ENCODE results near the gene MDM2.
A peak's percentile ranks its signal among the peaks of the same experiment; 100 is the strongest.
"Not testable (repeated sequence)": the region's sequence is repeated elsewhere in the genome, so short reads cannot be mapped to it uniquely, and the experiment has no call there.

MDM2 gene

DNA sequence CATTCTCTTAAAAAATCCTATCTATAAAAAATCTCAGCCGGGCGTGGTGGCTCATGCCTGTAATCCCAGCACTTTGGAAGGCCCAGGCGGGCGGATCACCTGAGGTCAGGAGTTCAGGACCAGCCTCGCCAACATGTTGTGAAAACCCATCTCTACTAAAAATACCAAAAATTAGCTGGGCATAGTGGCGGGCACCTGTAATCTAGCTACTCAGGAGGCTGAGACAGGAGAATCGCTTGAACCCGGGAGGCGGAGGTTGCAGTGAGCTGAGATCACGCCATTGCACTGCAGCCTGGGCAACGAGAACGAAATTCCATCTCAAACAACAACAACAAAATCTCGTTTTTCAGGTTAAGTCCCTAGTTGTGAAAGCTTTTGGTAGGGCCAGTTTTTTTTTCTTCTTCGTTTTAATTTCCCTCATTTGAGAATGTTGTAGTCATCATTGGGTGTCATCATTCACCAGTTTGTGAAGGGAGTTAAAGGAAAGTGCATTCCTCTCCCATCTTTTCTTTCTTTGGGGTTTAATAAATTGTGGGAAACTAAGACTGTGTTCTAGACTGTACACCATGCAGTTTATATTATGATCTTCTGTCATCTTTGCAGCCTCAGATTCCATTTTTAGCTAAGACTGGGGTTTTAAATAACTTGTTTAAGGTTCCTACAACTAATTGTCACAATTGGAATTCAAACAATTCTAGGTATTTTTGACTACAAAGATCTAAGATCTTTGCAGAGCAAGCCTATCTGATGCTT lies 23.9 kb downstream of the MDM2 start:
- DNase-seq, result no peak

DNA sequence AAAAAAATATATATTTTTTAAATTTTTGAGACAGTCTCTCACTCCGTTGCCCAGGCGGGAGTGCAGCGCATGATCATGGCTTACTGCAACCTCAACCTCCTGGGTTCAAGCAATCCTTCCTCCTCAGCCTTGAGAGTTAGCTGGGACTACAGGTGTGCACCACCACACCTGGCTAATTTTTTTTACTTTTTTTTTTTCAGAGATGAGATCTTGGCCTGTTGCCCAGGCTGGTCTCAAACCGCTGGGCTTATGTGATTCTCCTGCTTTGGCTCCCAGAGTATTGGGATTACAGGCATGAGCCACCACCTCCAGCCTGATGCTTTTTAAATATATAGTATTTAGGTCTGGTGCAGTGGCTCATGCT lies 24.5 kb downstream of the MDM2 start:
- DNase-seq, result no peak

DNA sequence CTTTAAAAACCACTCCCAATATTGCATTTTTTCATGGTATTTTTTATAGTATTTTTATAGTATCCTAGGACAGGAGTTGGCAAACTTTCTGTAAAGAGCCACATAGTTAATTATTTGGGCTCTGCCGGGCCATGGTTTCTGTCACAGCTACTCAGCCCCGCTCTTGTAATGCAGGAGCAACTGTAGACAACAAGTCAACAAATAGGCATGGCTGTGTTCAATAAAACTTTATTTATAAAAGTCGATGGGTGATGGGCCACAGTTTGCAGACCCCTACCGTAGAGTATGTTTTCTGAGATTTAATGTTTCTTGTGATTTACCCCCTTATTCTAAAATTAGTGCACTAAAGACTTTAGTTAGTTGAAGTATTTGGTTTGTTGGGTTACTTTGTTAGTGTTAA lies 25.5 kb downstream of the MDM2 start:
- DNase-seq, result no peak

GRCh38 chr12:68835333-68835908 lies 27.4 kb downstream of the MDM2 start:
- DNase-seq, result no peak

GRCh38 chr12:68837215-68837614 lies 29.2 kb downstream of the MDM2 start:
- no peak for DNase-seq

DNA sequence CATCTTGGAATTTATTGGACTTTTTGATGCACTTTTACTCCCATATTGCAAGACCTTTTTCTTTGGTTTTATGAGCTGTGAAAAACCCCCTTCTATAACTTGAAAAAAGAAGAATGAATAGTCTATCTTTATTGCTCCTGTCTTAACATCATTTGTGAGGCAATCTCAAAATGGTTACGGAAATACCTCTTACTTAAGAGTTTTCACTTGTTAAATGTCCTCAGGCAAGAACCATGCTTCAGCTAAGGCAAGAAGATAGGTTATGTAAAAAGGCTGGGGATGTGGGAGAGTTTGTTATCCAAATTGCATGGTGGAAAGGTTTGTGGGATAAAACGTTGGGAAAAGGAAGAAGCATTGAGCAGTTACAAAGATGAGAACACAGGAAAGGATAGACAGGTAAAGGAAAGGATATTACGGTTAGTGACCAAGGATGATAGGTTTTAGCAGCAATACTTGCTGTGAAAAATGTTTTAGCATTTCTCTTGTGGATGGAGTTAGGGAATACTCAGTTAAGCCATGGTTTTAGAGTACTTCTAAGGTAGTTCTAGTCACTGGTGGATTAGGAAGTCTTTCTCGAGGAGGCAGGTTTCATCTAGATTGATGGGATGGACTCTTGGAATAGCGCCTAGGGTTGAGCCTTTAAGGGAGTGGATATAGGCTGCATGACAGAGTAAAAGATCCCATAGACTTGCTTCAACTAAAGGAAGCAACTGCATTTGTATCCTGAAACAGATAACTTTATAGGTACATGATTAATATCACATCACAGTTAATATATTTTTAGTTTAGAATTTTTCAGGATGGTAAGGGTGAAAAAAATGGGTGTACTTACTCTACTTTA lies 30.3 kb downstream of the MDM2 start:
- DNase-seq, result no peak

DNA sequence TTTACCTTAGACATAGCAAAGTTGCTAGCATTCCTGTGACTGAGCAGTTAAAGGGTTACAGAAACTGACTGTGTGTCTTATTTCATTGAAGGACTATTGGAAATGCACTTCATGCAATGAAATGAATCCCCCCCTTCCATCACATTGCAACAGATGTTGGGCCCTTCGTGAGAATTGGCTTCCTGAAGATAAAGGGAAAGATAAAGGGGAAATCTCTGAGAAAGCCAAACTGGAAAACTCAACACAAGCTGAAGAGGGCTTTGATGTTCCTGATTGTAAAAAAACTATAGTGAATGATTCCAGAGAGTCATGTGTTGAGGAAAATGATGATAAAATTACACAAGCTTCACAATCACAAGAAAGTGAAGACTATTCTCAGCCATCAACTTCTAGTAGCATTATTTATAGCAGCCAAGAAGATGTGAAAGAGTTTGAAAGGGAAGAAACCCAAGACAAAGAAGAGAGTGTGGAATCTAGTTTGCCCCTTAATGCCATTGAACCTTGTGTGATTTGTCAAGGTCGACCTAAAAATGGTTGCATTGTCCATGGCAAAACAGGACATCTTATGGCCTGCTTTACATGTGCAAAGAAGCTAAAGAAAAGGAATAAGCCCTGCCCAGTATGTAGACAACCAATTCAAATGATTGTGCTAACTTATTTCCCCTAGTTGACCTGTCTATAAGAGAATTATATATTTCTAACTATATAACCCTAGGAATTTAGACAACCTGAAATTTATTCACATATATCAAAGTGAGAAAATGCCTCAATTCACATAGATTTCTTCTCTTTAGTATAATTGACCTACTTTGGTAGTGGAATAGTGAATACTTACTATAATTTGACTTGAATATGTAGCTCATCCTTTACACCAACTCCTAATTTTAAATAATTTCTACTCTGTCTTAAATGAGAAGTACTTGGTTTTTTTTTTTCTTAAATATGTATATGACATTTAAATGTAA lies 31.5 kb downstream of the MDM2 start:
- DNase-seq, result no peak

DNA sequence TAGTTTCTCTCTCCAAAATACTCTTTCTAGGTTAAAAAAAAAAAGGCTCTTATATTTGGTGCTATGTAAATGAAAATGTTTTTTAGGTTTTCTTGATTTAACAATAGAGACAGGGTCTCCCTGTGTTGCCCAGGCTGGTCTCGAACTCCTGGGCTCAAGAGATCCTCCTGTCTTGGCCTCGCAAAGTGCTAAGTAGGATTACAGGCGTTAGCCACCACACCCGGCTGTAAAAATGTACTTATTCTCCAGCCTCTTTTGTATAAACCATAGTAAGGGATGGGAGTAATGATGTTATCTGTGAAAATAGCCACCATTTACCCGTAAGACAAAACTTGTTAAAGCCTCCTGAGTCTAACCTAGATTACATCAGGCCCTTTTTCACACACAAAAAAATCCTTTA lies 33.2 kb downstream of the MDM2 start:
- DNase-seq, result not testable (repeated sequence)

- no peak for DNase-seq
Observed at GRCh38 chr12:68841717-68842116, 33.7 kb downstream of the MDM2 start.

DNA sequence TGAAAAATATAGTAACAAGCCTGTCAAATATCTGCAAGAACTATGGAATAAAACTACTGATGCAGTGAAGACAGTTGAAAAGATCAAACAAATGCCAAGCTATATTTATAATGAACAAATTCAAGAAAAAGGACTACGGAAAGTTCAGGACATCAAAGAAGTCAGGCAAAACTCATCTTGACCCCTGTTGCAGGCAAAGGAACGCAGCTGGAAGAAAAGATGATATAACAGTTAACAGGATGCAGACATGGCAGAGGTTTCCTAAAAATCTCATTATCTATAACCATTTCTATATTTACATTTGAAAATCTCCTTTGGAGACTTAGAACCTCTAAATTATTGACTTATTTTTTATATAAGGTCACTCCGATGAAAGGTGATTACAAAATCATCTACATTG lies 34.1 kb downstream of the MDM2 start:
- DNase-seq, result no peak

DNA sequence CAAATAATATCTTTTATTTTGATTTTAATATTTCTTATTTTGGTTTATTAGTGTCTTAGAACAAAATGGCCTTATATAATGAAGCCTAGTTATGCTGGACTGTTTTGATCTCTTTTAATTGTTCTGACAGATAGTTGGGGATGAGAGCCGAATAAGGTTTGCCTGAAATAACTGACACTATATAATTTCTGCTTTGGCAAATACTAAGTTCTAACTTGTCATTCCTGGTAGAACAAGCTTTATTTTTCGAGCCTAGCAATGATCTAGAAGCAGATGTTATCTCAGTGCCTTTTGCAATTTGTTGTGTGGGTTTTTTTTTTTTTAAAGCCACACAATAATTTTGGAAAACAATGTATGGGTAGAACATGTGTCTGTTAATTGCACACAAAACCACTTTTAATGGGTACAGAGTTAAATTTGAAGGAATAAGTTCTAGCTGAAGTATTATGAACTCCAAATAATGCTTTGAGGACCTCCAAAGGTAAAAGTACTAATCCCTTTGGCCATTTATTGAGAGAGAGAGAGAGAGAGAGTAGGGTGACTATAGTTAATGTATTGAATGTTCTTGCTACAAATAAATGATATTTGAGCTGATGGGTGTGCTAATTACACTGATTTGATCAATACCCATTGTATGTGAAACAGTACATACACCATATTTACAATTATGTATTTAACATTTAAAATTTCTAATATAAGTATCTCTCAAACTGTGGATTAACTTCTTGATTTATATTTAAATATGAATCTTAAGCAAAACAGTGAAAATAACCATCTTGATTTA lies 35.0 kb downstream of the MDM2 start:
- DNase-seq, result no peak

DNA sequence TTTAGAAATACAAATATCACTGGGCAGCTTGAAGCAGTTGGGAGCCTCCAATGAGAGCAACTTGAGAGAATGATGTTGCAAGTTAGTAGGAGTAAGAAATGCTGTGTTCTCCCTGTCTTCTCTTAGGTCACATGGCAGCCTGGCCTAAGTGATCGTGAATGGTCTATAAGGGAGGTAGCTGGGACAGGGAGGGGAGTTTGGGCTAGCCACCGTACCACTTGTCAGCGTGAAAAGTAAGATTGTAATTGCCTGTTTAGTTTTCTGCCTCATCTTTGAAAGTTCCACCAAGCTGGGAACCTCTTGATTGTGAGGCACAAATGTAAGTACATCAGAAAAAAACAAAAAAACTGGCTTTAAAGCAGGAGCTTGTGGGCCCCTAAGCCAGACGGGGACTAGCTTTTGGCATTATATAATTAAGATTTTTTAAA lies 36.4 kb downstream of the MDM2 start:
- no peak for DNase-seq

DNA sequence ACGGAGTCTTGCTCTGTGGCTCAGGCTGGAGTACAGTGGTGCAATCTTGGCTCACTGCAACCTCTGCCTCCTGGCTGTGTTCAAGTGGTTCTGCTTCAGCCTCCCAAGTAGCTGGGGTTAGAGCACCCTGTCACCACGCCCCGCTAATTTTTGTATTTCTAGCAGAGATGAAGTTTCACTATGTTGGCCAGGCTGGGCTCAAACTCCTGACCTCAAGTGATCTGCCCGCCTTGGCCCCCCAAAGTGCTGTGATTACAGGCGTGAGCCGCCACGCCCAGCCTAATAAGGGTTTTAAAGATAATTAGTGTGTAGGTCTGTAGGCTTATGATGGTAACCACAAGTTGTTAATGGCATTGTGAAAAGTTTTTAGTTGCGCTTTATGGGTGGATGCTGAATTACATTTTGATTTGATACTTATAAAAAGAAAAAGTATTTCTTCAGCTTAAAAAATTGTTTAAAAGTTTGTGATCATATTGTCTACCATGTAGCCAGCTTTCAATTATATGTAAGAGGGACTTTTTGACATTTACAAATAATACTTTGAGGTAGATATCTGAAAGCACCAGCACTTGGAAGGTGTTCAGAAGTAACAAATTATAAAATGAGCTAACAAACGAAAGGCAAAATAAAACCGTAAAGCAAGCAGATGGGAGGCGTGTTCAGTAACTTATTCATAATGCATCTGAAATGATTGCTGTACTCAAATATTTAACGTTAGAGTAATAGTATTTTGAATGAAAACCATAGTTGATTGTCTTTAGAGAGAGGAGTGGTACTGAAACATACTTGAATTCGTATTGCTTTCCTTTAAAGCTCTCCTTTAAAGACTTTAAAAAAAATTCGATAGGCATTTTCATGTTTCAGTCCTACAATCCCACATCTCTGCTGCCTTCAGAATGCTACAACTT lies 37.1 kb downstream of the MDM2 start:
- DNase-seq, result no peak

DNA sequence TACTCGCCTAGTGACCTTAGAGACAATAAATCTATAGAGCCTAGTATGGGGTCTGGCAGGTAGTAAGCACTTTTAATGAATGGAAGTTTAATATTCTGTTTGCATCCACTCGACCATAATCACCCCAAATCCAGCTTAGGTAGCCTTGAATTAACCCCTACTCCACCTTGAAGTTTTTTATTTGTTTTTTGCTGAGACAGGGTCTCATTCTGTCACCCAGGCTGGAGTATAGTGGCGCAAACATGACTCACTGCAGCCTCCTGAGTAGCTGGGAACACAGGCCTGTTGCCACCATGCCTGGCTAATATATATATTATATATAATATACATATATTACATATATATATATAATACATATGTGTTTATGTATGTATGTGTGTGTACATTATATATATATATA lies 38.8 kb downstream of the MDM2 start:
- no peak for DNase-seq

- DNase-seq, result no peak
Observed at GRCh38 chr12:68850390-68850789, 42.4 kb downstream of the MDM2 start.

DNA sequence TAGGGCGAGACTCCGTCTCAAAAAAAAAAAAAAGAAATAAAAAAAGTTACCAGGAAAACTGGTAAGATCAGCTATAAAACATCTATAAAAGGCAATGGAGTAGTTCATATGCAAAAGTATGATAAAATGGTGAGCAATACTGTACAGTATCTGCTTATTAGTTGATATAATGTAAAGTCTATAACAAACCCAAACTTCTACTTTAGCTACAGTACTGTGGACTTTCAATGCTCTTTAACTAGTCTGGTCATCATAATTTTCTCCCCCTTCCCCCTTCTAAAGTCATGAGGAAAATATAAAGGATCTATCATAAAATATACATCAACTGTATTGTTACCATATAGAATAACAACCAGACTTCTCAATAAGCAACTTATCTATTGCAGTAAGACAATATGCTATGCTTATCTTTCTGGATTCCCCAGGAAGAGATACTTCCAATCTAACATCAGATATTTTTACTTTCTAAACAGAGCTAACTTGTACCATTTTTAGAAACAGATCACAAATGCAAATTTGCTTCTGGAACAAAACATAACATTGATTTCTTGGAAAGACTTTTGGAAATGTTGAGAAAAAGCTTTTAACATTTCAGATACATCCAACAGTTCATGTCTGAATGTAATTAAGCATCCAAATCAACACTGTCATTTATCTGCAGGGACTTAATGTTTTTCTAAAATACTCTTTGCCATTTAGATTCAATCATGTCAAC lies 43.8 kb downstream of the MDM2 start:
- DNase-seq, result no peak

- DNase-seq, result peak; percentile 26
Observed at GRCh38 chr12:68853396-68854077, 45.6 kb downstream of the MDM2 start.

DNA sequence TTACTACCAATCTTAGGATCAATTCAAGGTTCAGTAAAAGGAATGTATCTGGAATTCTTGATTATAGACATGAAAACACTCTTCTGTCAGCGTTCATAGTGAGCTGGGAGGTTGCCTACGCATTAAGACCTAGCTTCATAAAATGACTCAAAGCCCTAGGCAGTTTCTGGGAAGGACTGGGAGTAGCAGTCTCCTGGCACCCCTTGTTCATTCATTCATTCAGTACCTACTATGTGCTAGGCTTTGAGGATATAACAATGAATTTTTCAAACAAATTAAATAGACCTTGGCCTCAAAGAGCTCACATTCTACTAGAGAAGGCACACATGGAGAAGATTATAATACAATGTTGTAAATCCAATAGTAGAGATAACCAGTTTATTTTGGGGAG lies 46.1 kb downstream of the MDM2 start:
- no peak for DNase-seq

GRCh38 chr12:68854554-68854953 lies 46.6 kb downstream of the MDM2 start:
- no peak for DNase-seq

DNA sequence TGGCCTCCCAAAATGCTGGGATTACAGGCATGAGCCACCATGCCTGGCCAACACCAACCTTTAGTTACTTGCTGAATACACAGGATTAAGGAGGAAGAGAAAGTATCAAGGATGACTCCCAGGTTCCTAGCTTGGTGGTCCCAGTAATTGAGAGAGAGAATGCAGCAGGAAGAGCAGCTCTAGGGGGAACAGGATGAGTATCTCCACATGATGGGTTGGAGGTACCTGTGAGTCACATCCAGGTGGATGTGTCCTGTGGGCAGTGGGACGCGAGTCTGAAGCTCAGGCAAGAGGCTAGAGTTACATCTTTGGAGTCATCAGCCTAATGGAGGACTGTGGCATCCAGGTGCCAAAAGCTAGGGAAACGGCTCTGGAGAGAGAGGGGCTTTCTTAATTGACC lies 47.1 kb downstream of the MDM2 start:
- DNase-seq, result no peak

All from activated CD4-positive, alpha-beta T cell treated with anti-CD3 and anti-CD28 coated beads, Interleukin-10, Interleukin-2, amounts not matched to agents 100 ng/mL and 50 ng/mL, durations not matched to agents 16 hours and 8 hours (primary cell).